Measurements from ENCODE around the gene HOXB8. TPM values are rescaled to one million over a fixed set of nuclear protein-coding genes. Genes with fewer than 3 reads are reported as not detected.

Gene HOXB8
- total and polyA plus RNA-seq, 10 of the 15 experiments (the other 5 are each of a cell fraction or from before 2014, with no cell fraction given) = 0.21 TPM; not detected in 9

DNA sequence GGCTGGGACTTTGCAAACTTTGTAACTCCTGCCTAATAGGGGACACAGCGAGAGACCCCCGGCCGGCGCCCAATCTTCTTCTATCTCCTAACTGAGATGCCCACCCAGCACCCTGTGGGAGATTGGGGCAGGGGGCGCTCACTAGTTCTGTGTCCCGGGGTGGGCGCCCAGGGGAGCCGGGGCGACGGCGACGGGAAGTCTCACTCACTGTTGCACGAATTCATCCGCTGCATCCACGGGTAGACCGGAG is 17.6 kb downstream of the HOXB8 start:
- in situ Hi-C loops (cut with MboI) (loop anchor here (5.0 kb wide), 1 partner anchor 335 kb away; no protein-coding TSS in a partner anchor), intact Hi-C loops (cut with micrococcal nuclease; ENCODE audit: unreplicated experiment) (no loop called here)
- Histone ChIP-seq H3K79me2 (ENCODE audit: control insufficient read depth, insufficient read depth, low read length) (no peaks in the 10 kb centered on the region), H3K27me3 (replicated peaks in 1 of 2; ENCODE audit: control insufficient read depth in 2 of 2, insufficient read depth in 2 of 2, low read length in 1 of 2) (peaks cover 14 to 51% of the 10 kb centered on the region in 2 experiments), H3K9ac (ENCODE audit: control insufficient read depth, insufficient read depth, low read length) (no peak overlapping the region; the same call in 1 of the 2 replicates), H2AFZ (ENCODE audit: control insufficient read depth, low read depth, low read length) (peak overlapping the region; percentile 71), H3K4me1 (ENCODE audit: control insufficient read depth, insufficient read depth, low read length) (peaks cover 10% of the 10 kb centered on the region), H3K36me3 (ENCODE audit: control insufficient read depth in 2 of 2, insufficient read depth in 2 of 2, low read length in 1 of 2) (no peaks in the 10 kb centered on the region), H4K20me1 (ENCODE audit: control insufficient read depth, insufficient read depth) (no peaks in the 10 kb centered on the region), H3K9me3 (replicated peaks; ENCODE audit: control insufficient read depth, insufficient read depth, low read length) (no peaks in the 10 kb centered on the region), H3K4me3 (peak overlapping the region; percentile 79), H3K27ac (ENCODE audit: control insufficient read depth, insufficient read depth) (no peak overlapping the region), H3K4me2 (ENCODE audit: control insufficient read depth, insufficient read depth) (peak overlapping the region; percentile 66)
- BruUV-seq (replicated peaks) = no TSS peak
- CTCF ChIA-PET = interaction anchor here (0.7 to 2.2 kb wide), 2 partner anchors 246 to 471 kb away, joined by 3 to 5 read pairs; no protein-coding TSS in a partner anchor
- under 1% methylated on average over 16 of the region's 16 CpGs for WGBS (ENCODE audit: insufficient coverage, insufficient replicate concordance, low lambda C conversion rate, missing lambda C conversion rate)
- POLR2A ChIA-PET = no interaction called here
- no peak for FAIRE-seq
- no peak for ATAC-seq
- SMC1A ChIA-PET (ENCODE audit: uncharacterized antibody, unreplicated experiment) = no interaction called here
- TF ChIP-seq TCF3 (IDR thresholded peaks at IDR 0.05; ENCODE audit: borderline replicate concordance, insufficient read depth, low read depth, low read length) = no peak
- TF ChIP-seq IRF5 (IDR thresholded peaks at IDR 0.05; ENCODE audit: borderline replicate concordance) = no peak
- no peak for TF ChIP-seq CREM (IDR thresholded peaks at IDR 0.05; ENCODE audit: low read depth)
- no peak for TF ChIP-seq POLR2A (IDR thresholded peaks at IDR 0.05; ENCODE audit: low read depth, low read length)
- no peak for TF ChIP-seq DPF2 (IDR thresholded peaks at IDR 0.05)
- no peak for TF ChIP-seq ATF7 (IDR thresholded peaks at IDR 0.05; ENCODE audit: low read depth)
- no peak for TF ChIP-seq BRCA1 (IDR thresholded peaks at IDR 0.05; ENCODE audit: low read depth, low read length)
- no peak for TF ChIP-seq NR2C2 (IDR thresholded peaks at IDR 0.05; ENCODE audit: borderline replicate concordance, control insufficient read depth, insufficient read length, low read depth)
- TF ChIP-seq KAT2A (conservative IDR thresholded peaks at IDR 0.05; ENCODE audit: control insufficient read depth, low read depth, low read length) = no peak
- TF ChIP-seq ZBTB40 (IDR thresholded peaks at IDR 0.05; ENCODE audit: borderline replicate concordance) = no peak
- TF ChIP-seq CEBPB (IDR thresholded peaks at IDR 0.05; ENCODE audit: borderline replicate concordance in 1 of 2, low read depth in 2 of 2, low read length in 2 of 2) = no peak
- no peak for TF ChIP-seq RBBP5 (conservative IDR thresholded peaks at IDR 0.05)
- TF ChIP-seq, protein P1, sequence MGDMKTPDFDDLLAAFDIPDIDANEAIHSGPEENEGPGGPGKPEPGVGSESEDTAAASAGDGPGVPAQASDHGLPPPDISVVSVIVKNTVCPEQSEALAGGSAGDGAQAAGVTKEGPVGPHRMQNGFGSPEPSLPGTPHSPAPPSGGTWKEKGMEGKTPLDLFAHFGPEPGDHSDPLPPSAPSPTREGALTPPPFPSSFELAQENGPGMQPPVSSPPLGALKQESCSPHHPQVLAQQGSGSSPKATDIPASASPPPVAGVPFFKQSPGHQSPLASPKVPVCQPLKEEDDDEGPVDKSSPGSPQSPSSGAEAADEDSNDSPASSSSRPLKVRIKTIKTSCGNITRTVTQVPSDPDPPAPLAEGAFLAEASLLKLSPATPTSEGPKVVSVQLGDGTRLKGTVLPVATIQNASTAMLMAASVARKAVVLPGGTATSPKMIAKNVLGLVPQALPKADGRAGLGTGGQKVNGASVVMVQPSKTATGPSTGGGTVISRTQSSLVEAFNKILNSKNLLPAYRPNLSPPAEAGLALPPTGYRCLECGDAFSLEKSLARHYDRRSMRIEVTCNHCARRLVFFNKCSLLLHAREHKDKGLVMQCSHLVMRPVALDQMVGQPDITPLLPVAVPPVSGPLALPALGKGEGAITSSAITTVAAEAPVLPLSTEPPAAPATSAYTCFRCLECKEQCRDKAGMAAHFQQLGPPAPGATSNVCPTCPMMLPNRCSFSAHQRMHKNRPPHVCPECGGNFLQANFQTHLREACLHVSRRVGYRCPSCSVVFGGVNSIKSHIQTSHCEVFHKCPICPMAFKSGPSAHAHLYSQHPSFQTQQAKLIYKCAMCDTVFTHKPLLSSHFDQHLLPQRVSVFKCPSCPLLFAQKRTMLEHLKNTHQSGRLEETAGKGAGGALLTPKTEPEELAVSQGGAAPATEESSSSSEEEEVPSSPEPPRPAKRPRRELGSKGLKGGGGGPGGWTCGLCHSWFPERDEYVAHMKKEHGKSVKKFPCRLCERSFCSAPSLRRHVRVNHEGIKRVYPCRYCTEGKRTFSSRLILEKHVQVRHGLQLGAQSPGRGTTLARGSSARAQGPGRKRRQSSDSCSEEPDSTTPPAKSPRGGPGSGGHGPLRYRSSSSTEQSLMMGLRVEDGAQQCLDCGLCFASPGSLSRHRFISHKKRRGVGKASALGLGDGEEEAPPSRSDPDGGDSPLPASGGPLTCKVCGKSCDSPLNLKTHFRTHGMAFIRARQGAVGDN (IDR thresholded peaks at IDR 0.05) = no peak
- TF ChIP-seq ZZZ3 (IDR thresholded peaks at IDR 0.05; ENCODE audit: control insufficient read depth, insufficient read length, low read depth) = no peak
- TF ChIP-seq HDAC2 (IDR thresholded peaks at IDR 0.05) = no peak
- TF ChIP-seq NR2F1 (conservative IDR thresholded peaks at IDR 0.05) = no peak
- no peak for TF ChIP-seq WRNIP1 (IDR thresholded peaks at IDR 0.05; ENCODE audit: borderline replicate concordance, low read depth, low read length)
- TF ChIP-seq PAX5 (IDR thresholded peaks at IDR 0.05; ENCODE audit: borderline replicate concordance, low read depth, low read length) = no peak
- DNase-seq (ENCODE audit: low read depth, low spot score) = no peak
- RAD21 ChIA-PET (ENCODE audit: unreplicated experiment) = no interaction called here
